Caco-2 (cell line): ENCODE results near the gene CDC73. TPM values are rescaled to one million over a fixed set of nuclear protein-coding genes. Genes with fewer than 3 reads are reported as not detected.

Experiments
- BruUV-seq: library from RNA; stranded (reverse); fragments of 400-500 nt; replicated peaks from 2 replicates; lab custom pipeline; 2021; lab: Mats Ljungman, UMichigan
- CTCF ChIA-PET: fragments of 300-600 bp; sonication (Branson Sonifier 250); formaldehyde crosslinking; loops from one replicate; lab custom pipeline; 2022; ENCODE audit warnings: antibody characterized with exemption; lab: Charles Lee
- POLR2A ChIA-PET: fragments of 300-600 bp; sonication (Branson Sonifier 250); formaldehyde crosslinking; loops from one replicate; lab custom pipeline; 2022; ENCODE audit warnings: antibody characterized with exemption; lab: Charles Lee
- DNase-seq, 2 experiments: peaks; one replicate each; pipeline versions ENCODE4 v3.0.0 to v3.0.0-alpha.2; 2020 to 2022
- H3K27me3 ChIP-seq: replicated peaks from 2 replicates; pipeline ENCODE4 v1.6.0; 2011; ENCODE audit warnings: low read length; ENCODE audit not compliant: control insufficient read depth, insufficient read depth
- H3K36me3 ChIP-seq: 2 replicates; pipeline ENCODE4 v1.5.1; 2011; ENCODE audit warnings: low read length; ENCODE audit not compliant: control insufficient read depth, insufficient read depth
- H3K4me1 ChIP-seq: fragments of 250-450 bp; sonication (Bioruptor Pico); 2 replicates; pipeline ENCODE4 v1.5.1; 2020; ENCODE audit warnings: mild to moderate bottlenecking
- H3K4me3 ChIP-seq: 2 replicates; pipeline ENCODE4 v1.5.1; 2011; ENCODE audit warnings: low read depth, mild to moderate bottlenecking, control low read depth, low read length
- H3K9me3 ChIP-seq: fragments of 250-450 bp; sonication (Bioruptor Pico); 2 replicates; pipeline ENCODE4 v1.5.1; 2020; ENCODE audit warnings: mild to moderate bottlenecking, moderate library complexity
- H3K27ac Mint-ChIP-seq: one replicate; pipeline ENCODE4 v1.8.0; 2022; ENCODE audit warnings: mixed read lengths; ENCODE audit not compliant: unreplicated experiment
- H3K27me3 Mint-ChIP-seq: one replicate; pipeline ENCODE4 v1.8.0; 2022; ENCODE audit warnings: mixed read lengths; ENCODE audit not compliant: insufficient read depth, unreplicated experiment
- H3K36me3 Mint-ChIP-seq: one replicate; pipeline ENCODE4 v1.8.0; 2022; ENCODE audit warnings: mild to moderate bottlenecking, mixed read lengths; ENCODE audit not compliant: insufficient read depth, unreplicated experiment
- H3K4me1 Mint-ChIP-seq: one replicate; pipeline ENCODE4 v1.8.0; 2022; ENCODE audit warnings: low read depth, mixed read lengths; ENCODE audit not compliant: unreplicated experiment
- H3K4me3 Mint-ChIP-seq: one replicate; pipeline ENCODE4 v1.8.0; 2022; ENCODE audit warnings: mild to moderate bottlenecking, moderate library complexity, mixed read lengths; ENCODE audit not compliant: unreplicated experiment
- H3K9me3 Mint-ChIP-seq: one replicate; pipeline ENCODE4 v1.8.0; 2022; ENCODE audit warnings: mixed read lengths; ENCODE audit not compliant: unreplicated experiment
- CTCF ChIP-seq, 2 experiments: fragments of 200-600 bp in 1 of 2; IDR thresholded peaks; 1 replicate in 1 of 2; 2 replicates in 1 of 2; pipeline versions ENCODE4 v1.5.1 to v1.8.0; 2011 to 2022; ENCODE audit warnings: antibody characterized with exemption in 1 of 2, control low read depth in 1 of 2, inconsistent platforms in 1 of 2, low read depth in 1 of 2, low read length in 1 of 2, mild to moderate bottlenecking in 1 of 2, moderate library complexity in 1 of 2; ENCODE audit not compliant: insufficient read depth in 1 of 2, severe bottlenecking in 1 of 2, unreplicated experiment in 1 of 2
- intact Hi-C: fragments of 100-400 bp; cut with micrococcal nuclease; formaldehyde crosslinking; loops from one replicate; pipeline ENCODE4 v1.10.0; 2022; ENCODE audit not compliant: unreplicated experiment
- total RNA-seq: library from RNA; stranded (reverse); gene quantifications from 2 replicates; pipeline ENCODE4 v1.2.3, GENCODE V29; 2022

CDC73 gene
- total RNA-seq, 1 experiment from 2014 or later, result 48.9 TPM

GRCh38 chr1:193102662-193103061, 19.2 kb upstream of the CDC73 start:
- no peak for TF ChIP-seq CTCF (IDR thresholded peaks at IDR 0.05; ENCODE audit: insufficient read depth in 1 of 2, low read depth in 1 of 2, low read length in 1 of 2, severe bottlenecking in 1 of 2, unreplicated experiment in 1 of 2)
- no peaks in the 10 kb centered on the region for H3K9me3 Mint-ChIP-seq
- no peak overlapping the region for H3K4me3 ChIP-seq
- H3K36me3 Mint-ChIP-seq, result peaks cover 13% of the 10 kb centered on the region
- ChIA-PET CTCF (no interaction called here), POLR2A (interaction anchor here (0.6 kb wide), 2 partner anchors 9 to 13 kb away, joined by 4 read pairs; no protein-coding TSS in a partner anchor)
- intact Hi-C loops, result no loop called here
- H3K27me3 Mint-ChIP-seq, result no peaks in the 10 kb centered on the region
- peaks cover 8% of the 10 kb centered on the region; the same call in 1 of the 2 replicates for H3K4me1 ChIP-seq
- no peak overlapping the region for H3K4me3 Mint-ChIP-seq
- no peak overlapping the region for H3K27ac Mint-ChIP-seq
- peaks cover 13% of the 10 kb centered on the region for H3K4me1 Mint-ChIP-seq
- DNase-seq, result no peak
- no TSS peak for BruUV-seq
- H3K9me3 ChIP-seq, result no peaks in the 10 kb centered on the region
- H3K27me3 ChIP-seq, result no peaks in the 10 kb centered on the region
- no peaks in the 10 kb centered on the region for H3K36me3 ChIP-seq

- TF ChIP-seq CTCF (IDR thresholded peaks at IDR 0.05; ENCODE audit: insufficient read depth in 1 of 2, low read depth in 1 of 2, low read length in 1 of 2, severe bottlenecking in 1 of 2, unreplicated experiment in 1 of 2), result no peak
- Mint-ChIP-seq H3K27me3 (no peaks in the 10 kb centered on the region), H3K27ac (peak overlapping the region; percentile 75), H3K9me3 (no peaks in the 10 kb centered on the region), H3K4me3 (peak overlapping the region; percentile 79), H3K36me3 (peaks cover 13% of the 10 kb centered on the region), H3K4me1 (peaks cover 13% of the 10 kb centered on the region)
- Histone ChIP-seq H3K27me3 (no peaks in the 10 kb centered on the region), H3K36me3 (no peaks in the 10 kb centered on the region), H3K4me1 (peaks cover 8% of the 10 kb centered on the region; the same call in 1 of the 2 replicates), H3K9me3 (no peaks in the 10 kb centered on the region), H3K4me3 (peak overlapping the region; percentile 57)
- ChIA-PET POLR2A (no interaction called here), CTCF (no interaction called here)
- BruUV-seq, result no TSS peak
- intact Hi-C loops, result loop anchor here (2.0 kb wide), 1 partner anchor 33 kb away; no protein-coding TSS in a partner anchor
- DNase-seq, result no peak
These were observed 17.9 kb upstream of the CDC73 start for GRCh38 chr1:193103759-193104501.

- no TSS peak for BruUV-seq
- H3K4me1 Mint-ChIP-seq, result peaks cover 13% of the 10 kb centered on the region
These were observed 17.3 kb upstream of the CDC73 start for GRCh38 chr1:193104502-193104906.

More at GRCh38 chr1:193104502-193104906, 17.3 kb upstream of the CDC73 start:
- H3K36me3 Mint-ChIP-seq, result peaks cover 13% of the 10 kb centered on the region
- Histone ChIP-seq H3K4me1 (peaks cover 8% of the 10 kb centered on the region; the same call in 1 of the 2 replicates), H3K36me3 (no peaks in the 10 kb centered on the region), H3K9me3 (no peaks in the 10 kb centered on the region), H3K27me3 (no peaks in the 10 kb centered on the region), H3K4me3 (peak overlapping the region; percentile 57)
- H3K9me3 Mint-ChIP-seq, result no peaks in the 10 kb centered on the region
- peak; percentile 37 to 54 for DNase-seq
- CTCF ChIA-PET, result interaction anchor here (0.8 kb wide), 1 partner anchor 11 kb away, joined by 3 read pairs; no protein-coding TSS in a partner anchor
- no peaks in the 10 kb centered on the region for H3K27me3 Mint-ChIP-seq
- peak overlapping the region; percentile 79 for H3K4me3 Mint-ChIP-seq
- H3K27ac Mint-ChIP-seq, result peak overlapping the region; percentile 75
- POLR2A ChIA-PET, result interaction anchor here (1.2 kb wide), 2 partner anchors 11 to 45 kb away, joined by 4 to 15 read pairs; partner anchors contain the start of genes RO60 and UCHL5
- intact Hi-C loops, result loop anchor here (2.0 kb wide), 1 partner anchor 34 kb away; no protein-coding TSS in a partner anchor
- TF ChIP-seq CTCF (IDR thresholded peaks at IDR 0.05; ENCODE audit: insufficient read depth in 1 of 2, low read depth in 1 of 2, low read length in 1 of 2, severe bottlenecking in 1 of 2, unreplicated experiment in 1 of 2), result no peak
